ENCODE measurements around the gene PDGFB.

GRCh38 chr22:39288135-39288898, 43.5 kb upstream of the PDGFB start:
- no peak for TF ChIP-seq CTCF (IDR thresholded peaks at IDR 0.05)
- TF ChIP-seq POLR2AphosphoS5 (IDR thresholded peaks at IDR 0.05), result no peak

Data from transverse colon (tissue), 4 donors.